Osteoblast (primary cell): ENCODE data around the gene SPAM1. TPM values are rescaled to one million over a fixed set of nuclear protein-coding genes. Genes with fewer than 3 reads are reported as not detected.

Experiments used
- DNase-seq: peaks from one replicate; pipeline ENCODE4 v3.0.0; 2011; ENCODE audit warnings: low spot score, mixed read lengths; ENCODE audit not compliant: insufficient read length; ENCODE audit errors: missing footprints
- H2AFZ ChIP-seq: 2 replicates; pipeline ENCODE4 v1.6.0; 2011; ENCODE audit warnings: mild to moderate bottlenecking, low read length
- H3K27ac ChIP-seq: 2 replicates; pipeline ENCODE4 v1.5.1; 2011; ENCODE audit warnings: mild to moderate bottlenecking, low read depth, low read length, moderate library complexity
- H3K27me3 ChIP-seq: 2 replicates; pipeline ENCODE4 v1.6.0; 2012; ENCODE audit warnings: mild to moderate bottlenecking, control low read depth, inconsistent platforms, low read length, moderate library complexity; ENCODE audit not compliant: insufficient read depth
- H3K36me3 ChIP-seq: 2 replicates; pipeline ENCODE4 v1.5.1; 2011; ENCODE audit warnings: mild to moderate bottlenecking, low read length, control low read depth, moderate library complexity; ENCODE audit not compliant: insufficient read depth
- H3K4me1 ChIP-seq: 2 replicates; pipeline ENCODE4 v1.5.1; 2011; ENCODE audit warnings: mild to moderate bottlenecking, low read length, control low read depth, moderate library complexity; ENCODE audit not compliant: insufficient read depth
- H3K4me2 ChIP-seq: 2 replicates; pipeline ENCODE4 v1.6.0; 2011; ENCODE audit warnings: mild to moderate bottlenecking, low read length; ENCODE audit not compliant: insufficient read depth
- H3K4me3 ChIP-seq: fragments of 200-600 bp; sonication (generic); 3 replicates; pipeline ENCODE4 v1.5.1; 2012; ENCODE audit warnings: mild to moderate bottlenecking, low read length, inconsistent platforms; ENCODE audit not compliant: insufficient read depth
- H3K79me2 ChIP-seq: 2 replicates; pipeline ENCODE4 v1.6.0; 2012; ENCODE audit warnings: mild to moderate bottlenecking, low read length, control low read depth, inconsistent platforms; ENCODE audit not compliant: insufficient read depth
- H3K9me3 ChIP-seq: 2 replicates; pipeline ENCODE4 v1.5.1; 2011; ENCODE audit warnings: low read depth, low read length, control low read depth
- H4K20me1 ChIP-seq: 2 replicates; pipeline ENCODE4 v1.6.0; 2012; ENCODE audit warnings: mild to moderate bottlenecking, low read length, control low read depth; ENCODE audit not compliant: insufficient read depth
- total RNA-seq: library from RNA; depleted of rRNA; stranded (reverse); fragments of >200 nt; gene quantifications from 2 replicates; pipeline ENCODE4 v1.2.3, GENCODE V29; 2012
- TF ChIP-seq, protein P1 (sequence below): IDR thresholded peaks from 2 replicates; pipeline ENCODE4 v1.5.1; 2011; ENCODE audit warnings: mild to moderate bottlenecking, low read depth, low read length, moderate library complexity; ENCODE audit errors: extremely low read depth

The SPAM1 gene
- total RNA-seq, 1 donor, result not detected

DNA sequence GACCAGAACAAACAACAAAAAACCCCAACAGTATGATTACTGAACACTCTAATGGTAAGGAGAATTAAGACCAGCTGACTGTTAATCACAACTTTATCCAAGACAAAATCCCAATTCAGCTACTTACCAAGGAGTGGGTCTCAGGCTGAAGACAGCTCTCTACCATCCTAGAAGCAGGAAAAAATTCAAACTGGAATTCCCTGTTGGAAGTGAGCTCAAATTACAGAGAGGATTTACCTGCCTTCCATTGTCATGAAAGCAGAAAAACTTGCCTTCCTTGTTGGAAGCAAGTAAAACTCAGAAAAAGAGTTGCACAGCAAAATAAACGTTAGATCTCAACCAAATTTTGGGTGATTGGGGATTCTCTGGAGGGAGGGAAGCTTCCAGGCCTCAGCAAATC is 20.9 kb downstream of the SPAM1 start:
- Histone ChIP-seq H3K79me2 (no peaks in the 10 kb centered on the region), H3K27me3 (no peaks in the 10 kb centered on the region), H3K4me2 (no peak overlapping the region), H2AFZ (no peak overlapping the region), H3K9me3 (no peaks in the 10 kb centered on the region), H3K4me3 (no peak overlapping the region), H4K20me1 (no peaks in the 10 kb centered on the region), H3K36me3 (no peaks in the 10 kb centered on the region), H3K27ac (no peak overlapping the region), H3K4me1 (no peaks in the 10 kb centered on the region)
- no peak for DNase-seq
- TF ChIP-seq, protein P1, sequence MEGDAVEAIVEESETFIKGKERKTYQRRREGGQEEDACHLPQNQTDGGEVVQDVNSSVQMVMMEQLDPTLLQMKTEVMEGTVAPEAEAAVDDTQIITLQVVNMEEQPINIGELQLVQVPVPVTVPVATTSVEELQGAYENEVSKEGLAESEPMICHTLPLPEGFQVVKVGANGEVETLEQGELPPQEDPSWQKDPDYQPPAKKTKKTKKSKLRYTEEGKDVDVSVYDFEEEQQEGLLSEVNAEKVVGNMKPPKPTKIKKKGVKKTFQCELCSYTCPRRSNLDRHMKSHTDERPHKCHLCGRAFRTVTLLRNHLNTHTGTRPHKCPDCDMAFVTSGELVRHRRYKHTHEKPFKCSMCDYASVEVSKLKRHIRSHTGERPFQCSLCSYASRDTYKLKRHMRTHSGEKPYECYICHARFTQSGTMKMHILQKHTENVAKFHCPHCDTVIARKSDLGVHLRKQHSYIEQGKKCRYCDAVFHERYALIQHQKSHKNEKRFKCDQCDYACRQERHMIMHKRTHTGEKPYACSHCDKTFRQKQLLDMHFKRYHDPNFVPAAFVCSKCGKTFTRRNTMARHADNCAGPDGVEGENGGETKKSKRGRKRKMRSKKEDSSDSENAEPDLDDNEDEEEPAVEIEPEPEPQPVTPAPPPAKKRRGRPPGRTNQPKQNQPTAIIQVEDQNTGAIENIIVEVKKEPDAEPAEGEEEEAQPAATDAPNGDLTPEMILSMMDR, result no peak

DNA sequence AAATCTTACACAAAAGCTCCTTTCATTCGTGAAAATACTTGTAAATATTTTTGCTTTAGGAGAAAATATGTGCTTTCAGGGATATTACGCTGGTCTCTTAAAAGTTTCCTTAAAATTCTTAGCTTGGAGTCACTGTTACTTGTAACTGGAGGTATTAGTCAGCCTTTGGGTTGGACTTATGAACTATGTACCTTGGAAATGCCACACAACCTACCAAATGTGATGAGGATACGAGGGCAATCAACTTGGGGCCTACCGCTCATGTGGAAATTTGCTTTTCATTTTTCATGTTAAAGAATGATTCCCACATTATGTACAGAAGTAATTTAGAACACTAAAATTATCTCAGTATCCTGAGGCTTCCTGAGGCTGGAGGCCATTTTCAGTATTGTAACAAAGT is 23.1 kb downstream of the SPAM1 start:
- TF ChIP-seq, protein P1, result no peak
- Histone ChIP-seq H3K27me3 (no peaks in the 10 kb centered on the region), H3K4me2 (no peak overlapping the region), H3K4me1 (no peaks in the 10 kb centered on the region), H2AFZ (no peak overlapping the region), H3K27ac (no peak overlapping the region), H3K36me3 (no peaks in the 10 kb centered on the region), H3K9me3 (no peaks in the 10 kb centered on the region), H3K4me3 (no peak overlapping the region), H4K20me1 (no peaks in the 10 kb centered on the region), H3K79me2 (no peaks in the 10 kb centered on the region)
- DNase-seq, result no peak

DNA sequence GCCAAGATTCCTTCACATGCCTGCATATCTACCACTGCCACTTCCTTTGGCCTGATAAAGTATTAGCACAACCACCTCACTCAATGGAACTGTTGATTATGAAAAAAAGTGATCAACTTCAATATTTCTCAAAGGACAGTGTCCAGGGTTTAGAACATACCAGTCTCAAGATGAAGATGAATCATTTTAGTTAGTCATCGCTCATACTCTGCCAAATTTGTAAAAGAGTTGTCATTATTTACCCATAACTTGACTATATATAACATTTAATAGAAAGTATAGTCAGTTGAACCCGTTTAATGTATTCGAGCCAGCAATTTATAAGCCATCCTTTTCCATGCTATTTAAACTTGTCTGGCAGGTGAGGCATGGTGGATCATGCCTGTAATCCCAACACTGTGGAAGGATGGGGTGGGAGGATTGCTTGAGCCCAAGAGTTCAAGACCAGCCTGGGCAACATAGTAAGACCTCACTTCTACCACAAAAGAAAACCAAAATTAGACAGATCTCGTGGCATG is 33.2 kb downstream of the SPAM1 start:
- H3K9me3 ChIP-seq, result no peaks in the 10 kb centered on the region

DNA sequence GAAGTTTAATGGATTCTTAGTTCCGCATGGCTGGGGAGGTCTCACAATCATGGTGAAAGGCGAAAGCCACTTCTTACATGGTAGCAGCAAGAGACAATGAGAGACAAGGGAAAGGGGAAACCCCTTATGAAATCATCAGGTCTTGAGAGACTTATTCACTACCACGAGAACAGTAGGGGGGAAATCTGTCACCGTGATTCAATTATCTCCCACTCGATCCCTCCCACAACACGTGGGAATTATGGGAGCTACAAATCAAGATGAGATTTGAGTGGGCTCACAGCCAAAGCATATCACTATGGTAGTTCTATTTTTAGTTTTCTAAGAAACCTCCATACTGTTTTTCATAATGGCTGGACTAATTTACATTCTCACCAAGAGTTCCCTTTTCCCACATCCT is 36.7 kb downstream of the SPAM1 start:
- Histone ChIP-seq H4K20me1 (no peaks in the 10 kb centered on the region), H3K9me3 (no peaks in the 10 kb centered on the region), H2AFZ (no peak overlapping the region), H3K27me3 (no peaks in the 10 kb centered on the region), H3K36me3 (no peaks in the 10 kb centered on the region), H3K27ac (no peak overlapping the region), H3K4me3 (no peak overlapping the region), H3K4me1 (no peaks in the 10 kb centered on the region), H3K4me2 (no peak overlapping the region), H3K79me2 (no peaks in the 10 kb centered on the region)
- TF ChIP-seq, protein P1, result no peak
- no peak for DNase-seq

More for the DNA sequence above, 33.2 kb downstream of the SPAM1 start:
- no peak overlapping the region for H3K4me2 ChIP-seq
- H4K20me1 ChIP-seq, result no peaks in the 10 kb centered on the region
- no peaks in the 10 kb centered on the region for H3K36me3 ChIP-seq
- no peak overlapping the region for H3K27ac ChIP-seq
- H2AFZ ChIP-seq, result no peak overlapping the region
- DNase-seq, result no peak
- H3K4me3 ChIP-seq, result no peak overlapping the region
- no peaks in the 10 kb centered on the region for H3K27me3 ChIP-seq
- H3K79me2 ChIP-seq, result no peaks in the 10 kb centered on the region
- TF ChIP-seq, protein P1, result no peak
- no peaks in the 10 kb centered on the region for H3K4me1 ChIP-seq
